Islet of Langerhans (tissue), 1 donor: ENCODE results near the gene BMAL2.

ENCODE experiments used
- FAIRE-seq: peaks from one replicate; lab custom pipeline; 2011; peaks lifted over from hg19 to GRCh38; lab: Jason Lieb, UNC

Gene BMAL2

DNA sequence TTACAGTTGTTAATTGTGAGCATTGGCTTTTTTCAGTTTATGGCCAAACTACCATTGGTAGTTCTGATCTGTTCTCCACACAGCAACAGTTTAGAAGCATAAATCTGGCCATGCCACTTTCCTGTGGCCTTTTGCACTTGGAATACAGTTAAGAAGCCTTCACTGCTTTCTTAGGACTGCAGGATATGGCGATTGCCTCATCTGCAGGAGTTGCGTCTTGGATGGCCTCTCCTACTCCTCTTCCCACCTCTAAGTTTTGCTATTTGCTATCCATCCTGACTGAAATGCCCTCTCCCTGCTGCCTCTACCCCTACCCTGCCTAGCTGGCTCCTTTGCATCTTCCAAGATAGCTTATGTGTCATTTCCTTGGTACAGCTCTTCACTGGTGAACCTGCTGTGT, 12.8 kb upstream of the BMAL2 start:
- FAIRE-seq = no peak

DNA sequence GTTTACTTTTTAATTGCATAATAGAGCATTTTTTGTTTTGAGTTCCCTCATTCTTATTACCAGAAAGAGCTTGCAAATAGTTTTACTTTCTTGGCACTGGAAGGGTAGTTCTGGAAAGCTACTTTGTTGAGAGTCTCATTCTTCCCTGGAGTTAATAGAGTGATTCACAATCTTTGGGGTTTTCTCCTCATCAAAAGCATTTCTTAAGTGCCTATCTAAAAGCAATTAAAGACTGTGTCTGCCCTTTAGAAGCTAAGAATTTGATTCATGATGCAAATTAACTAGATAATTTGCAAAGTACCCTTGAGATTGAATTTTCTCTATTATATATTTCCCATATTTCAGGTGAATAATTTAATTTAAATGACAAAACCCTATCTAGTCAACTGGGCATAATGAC, 8.1 kb upstream of the BMAL2 start:
- FAIRE-seq = peak; percentile 21

DNA sequence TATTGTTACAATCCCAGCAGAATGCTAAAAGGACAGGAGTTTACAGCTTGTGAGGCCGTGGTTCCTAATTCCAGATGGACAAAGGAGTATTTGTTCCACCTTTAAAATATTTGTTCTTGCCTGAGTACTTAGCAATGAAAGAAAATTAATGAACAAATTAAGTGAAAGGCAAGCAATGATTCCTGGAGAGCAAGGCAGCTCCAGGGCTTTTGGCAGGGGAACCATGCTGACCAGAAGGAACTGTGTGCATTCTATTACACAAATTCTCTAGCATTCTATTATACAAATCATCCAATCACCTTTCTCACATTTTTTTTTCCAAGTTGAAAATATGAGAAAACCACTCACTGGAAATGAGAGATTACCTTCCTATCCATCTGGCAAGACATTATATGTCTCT, 1.8 kb upstream of the BMAL2 start:
- no peak for FAIRE-seq

DNA sequence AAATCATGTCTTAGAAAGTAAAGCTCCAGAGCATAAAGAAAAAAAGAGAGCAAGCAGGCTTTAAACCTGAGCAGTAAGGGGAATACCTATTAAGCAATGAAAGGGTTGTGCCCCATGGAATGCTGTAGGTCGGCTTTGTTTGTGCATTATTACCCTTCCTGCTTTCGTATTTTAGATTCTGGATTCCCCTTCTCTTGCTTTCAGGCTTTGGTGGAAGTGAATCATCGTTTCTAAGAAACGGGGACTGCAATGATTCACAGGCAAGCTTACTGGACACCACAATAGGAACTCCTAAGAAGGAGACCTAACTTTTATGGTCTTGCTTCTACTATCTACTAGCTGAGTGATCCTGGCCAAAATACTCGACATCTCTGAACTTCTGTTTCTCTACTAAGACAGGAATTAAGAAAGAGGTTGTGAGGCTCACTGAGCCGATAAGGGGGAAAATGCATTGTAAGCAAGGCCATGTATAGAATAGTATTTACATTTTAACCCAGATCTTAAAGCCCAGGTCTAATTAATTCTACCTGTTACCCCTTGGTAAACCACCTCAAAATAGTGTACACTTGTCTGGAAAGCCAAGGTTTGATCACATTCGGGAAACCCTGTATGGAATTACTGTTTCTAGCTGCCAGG, 1.2 kb upstream of the BMAL2 start:
- FAIRE-seq = no peak

DNA sequence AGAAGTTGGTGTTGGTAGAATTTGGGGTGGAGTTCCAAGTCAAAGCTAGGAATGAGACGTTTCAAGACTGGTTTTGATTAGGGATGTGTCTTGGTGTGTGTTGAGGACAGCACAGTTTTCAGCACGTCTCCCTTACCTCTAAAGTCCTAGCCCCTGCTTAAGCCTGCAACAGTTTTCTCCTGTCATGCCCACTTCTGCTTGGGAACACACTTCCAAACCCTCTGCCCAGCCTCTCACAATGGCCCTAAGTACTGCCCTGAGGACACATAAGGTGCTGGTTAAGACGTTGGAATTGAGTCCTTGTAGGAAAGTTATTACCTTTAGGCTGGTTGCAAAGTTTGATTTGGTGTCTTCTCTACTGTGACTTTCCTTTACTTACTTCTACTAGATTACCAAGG, 710 bp upstream of the BMAL2 start:
- no peak for FAIRE-seq

DNA sequence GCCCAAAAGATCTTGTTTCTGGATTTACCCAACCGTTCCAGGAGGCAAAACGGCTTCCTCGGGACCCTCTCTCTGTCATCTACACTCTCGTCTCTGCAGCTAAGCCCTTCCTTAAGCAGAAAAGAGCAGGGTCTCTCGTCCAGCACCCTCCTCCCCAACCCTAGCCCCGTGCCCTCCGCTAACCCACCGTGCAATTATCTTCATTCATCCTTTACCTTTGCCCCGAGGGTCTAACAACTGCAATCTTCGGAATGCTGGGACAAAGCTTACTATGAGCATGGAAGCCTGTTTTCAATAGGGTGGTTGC, 276 bp upstream of the BMAL2 start:
- FAIRE-seq = no peak

DNA sequence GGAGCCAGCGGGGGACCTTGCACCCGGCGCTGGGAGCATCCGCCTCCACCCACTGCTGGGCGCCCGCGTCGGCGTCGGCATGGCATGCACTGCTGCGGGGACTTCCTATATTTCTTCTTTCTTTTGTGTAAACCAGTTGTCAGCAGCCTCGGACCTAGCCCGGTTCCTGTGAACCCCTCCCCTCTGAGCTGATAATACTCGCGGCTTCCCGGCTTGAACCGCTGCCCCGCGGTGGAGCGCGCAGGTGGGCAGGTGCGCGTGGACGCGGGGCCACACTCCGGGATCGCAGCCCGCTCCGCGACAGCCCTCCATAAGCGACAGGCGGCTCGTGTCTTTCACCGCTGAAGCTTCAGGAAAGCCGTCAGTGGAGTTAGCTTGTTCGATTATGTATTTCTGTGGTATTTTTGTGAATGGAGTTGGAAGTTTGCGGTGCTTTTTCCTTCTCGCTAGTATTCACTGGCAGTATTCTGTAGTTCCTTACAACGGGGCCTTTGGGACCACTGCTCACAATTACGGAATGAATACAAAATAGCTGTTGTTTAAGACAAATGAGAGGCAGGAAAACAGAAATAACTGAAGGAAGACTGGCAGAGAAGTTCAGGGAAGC, 870 bp downstream of the BMAL2 start:
- no peak for FAIRE-seq

DNA sequence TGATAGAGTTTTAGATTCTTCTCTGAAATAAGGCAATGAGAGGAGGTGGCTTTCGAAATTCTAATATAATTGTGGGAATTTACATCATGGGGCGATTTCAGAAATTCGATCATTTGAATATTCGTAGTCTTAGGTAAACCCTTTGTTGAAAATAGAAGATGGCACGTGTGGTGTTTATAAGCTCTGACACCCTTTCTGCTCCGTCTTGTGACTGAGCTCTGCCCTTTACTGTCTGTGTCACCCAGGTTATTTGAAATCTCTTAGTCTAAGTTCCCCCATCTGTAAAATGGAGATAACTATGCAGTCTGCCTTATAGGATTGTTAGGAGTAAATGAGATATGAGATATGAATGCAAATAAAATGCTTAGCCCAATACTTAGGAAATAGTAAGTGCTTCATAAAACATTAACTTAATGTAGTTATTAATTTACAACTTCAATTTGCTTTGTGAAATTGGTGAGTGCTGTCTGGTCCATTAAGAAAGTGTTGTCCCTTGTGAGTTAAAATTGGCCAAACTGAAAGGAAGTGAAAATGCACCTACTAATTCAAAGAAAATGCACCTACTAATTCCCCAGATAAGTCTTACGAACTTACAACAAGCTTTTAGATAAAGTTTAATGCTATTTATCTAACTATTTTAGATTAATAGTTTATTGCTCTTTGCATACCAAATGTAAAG, 1.5 kb downstream of the BMAL2 start:
- FAIRE-seq = no peak

DNA sequence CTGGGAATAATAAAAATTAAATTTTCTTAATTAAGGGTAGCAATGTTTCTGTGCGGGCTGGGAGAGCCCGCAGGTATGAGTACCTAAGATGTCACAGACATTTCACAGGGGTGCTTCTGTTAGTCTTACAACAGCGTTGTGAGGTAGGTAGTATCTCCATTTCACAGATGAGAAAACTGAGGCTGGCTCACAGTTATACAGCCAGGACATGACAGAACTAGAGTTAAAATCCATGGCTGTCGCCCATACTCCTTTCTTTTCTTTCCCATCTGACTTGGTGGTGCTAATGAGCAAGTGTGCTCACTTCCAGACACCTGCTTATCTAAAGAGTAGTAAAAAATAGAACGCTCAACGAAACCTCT, 2.1 kb downstream of the BMAL2 start:
- no peak for FAIRE-seq

DNA sequence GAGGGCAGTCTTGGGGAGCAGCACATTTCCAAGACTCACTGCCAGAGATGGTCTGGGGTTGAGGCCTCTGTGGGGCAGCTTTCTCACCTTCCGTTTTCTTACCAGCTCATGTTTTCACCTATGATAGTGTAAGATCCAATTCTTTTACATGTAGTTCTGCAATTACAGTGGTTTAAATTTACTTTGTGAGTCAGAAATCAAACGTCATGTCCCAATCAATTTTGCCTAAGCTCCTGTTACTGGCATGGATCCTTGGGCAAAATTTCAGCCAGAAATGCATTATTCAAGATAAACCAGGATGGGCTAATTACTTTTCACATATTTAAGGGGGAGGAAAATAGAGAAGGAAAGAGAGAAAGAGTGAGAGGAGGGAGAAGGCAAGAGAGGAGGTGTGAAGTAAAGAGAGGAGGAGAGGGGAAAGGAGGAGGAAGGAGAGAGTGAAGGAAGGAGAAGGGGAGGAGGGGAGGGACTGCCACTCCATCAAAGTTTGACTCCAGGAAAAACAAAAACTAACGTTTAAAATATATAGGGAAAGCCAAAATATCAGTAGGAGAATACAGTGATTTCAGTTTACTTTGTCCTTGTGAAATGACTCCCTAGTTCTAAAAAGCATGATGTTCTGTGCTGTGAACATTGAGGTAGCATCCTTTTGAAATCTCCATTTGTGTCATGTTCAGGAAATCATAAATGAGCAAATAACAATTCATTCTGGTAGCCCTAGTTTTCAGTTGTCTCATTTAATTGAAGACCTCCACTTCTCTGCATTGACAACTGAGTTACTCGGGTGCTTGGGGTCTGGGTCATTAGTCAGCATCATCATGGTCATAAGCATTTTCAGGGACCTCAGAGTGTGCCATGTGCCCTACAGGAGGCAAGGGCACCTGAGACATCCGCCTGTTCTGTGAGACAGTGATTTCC, 3.0 kb downstream of the BMAL2 start:
- FAIRE-seq = no peak

DNA sequence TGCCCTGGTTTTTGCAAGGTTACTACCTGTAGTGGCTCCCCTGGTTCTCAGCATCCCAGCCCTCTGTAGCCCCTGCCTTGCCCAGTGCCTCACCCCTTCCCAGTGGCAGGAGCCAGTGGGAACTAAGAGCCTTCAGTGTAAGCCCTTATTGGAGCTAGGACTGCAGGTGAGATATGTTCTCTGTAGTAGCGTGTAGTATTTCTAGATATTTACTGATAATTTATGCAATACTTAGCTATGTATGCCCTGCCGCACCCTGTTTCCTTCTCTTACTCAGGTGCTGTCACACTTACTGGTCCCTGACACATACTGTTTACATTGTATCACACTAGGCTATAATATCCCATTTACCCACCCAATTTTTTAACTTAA, 3.6 kb downstream of the BMAL2 start:
- FAIRE-seq = no peak

DNA sequence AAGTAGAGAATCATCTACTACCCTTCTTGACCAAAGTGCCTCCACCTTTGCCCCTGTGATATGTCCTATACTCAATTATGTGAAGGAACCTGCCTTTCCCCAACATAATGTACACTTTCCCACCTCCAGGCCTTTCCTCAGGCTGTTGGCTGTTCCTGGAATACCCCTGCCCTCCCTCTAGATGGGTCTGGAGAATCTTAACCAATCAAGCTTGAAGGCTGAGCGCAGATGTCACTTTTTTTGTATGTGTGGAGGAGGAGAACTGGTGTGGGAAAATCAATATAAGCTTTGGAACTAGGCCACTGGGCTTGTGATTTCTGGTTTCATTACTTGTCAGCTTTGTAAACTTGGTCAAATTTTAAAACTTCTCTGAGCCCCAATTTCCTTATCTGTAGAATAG, 4.7 kb downstream of the BMAL2 start:
- no peak for FAIRE-seq

DNA sequence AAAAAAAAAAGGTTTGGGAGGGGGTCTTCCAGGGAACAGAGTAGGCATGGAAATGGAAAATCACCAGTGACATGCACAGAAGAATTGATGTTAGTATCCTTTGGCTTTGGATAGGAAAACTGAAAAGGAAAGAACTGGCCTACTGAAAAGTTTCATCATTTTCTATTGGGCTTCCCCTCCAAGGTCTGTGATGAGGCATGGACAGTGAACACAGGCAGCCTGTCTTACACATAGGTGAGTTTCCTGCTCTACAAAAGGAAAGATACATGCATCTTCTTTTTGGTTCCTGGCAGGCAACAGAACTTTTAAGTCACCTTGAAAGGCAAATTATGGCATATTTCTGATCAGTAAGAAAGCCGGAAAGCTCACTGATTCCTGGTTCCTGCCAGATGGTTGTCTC, 5.8 kb downstream of the BMAL2 start:
- FAIRE-seq = no peak

DNA sequence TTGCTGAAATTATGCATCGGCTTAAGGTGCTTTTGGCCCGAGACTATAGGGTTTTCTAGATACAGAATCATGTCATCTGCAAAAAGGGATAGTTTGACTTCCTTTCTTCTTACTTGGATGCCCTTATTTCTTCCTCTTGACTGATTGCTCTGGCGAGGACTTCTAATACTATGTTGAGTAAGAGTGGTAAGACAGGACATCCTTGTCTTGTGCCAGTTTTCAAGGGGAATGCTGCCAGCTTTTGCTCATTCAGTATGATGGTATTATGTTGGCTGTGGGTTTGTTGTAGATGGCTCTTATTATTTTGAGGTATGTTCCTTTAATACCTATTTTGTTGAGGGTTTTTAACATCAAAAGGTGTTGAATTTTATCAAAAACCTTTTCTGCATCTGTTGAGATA, 8.3 kb downstream of the BMAL2 start:
- FAIRE-seq = no peak

DNA sequence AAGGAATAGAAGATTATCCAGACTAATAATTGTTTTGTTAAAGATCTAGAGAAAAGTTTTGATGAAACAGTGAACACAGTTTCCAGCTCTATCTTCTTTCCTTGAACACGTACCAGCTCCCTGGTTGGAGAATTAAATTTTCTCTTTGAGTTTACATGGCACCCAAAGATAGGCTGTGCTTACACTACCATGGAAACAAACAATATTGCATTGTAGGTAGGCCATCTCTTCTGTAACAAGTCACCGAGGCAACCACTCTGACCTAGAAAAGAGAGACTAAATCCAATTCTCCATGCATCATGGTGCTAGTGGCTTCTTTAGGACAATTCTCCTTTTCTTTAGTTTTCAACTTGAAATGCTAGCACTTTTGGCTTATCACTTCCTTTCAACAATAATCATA, 9.9 kb downstream of the BMAL2 start:
- FAIRE-seq = no peak

DNA sequence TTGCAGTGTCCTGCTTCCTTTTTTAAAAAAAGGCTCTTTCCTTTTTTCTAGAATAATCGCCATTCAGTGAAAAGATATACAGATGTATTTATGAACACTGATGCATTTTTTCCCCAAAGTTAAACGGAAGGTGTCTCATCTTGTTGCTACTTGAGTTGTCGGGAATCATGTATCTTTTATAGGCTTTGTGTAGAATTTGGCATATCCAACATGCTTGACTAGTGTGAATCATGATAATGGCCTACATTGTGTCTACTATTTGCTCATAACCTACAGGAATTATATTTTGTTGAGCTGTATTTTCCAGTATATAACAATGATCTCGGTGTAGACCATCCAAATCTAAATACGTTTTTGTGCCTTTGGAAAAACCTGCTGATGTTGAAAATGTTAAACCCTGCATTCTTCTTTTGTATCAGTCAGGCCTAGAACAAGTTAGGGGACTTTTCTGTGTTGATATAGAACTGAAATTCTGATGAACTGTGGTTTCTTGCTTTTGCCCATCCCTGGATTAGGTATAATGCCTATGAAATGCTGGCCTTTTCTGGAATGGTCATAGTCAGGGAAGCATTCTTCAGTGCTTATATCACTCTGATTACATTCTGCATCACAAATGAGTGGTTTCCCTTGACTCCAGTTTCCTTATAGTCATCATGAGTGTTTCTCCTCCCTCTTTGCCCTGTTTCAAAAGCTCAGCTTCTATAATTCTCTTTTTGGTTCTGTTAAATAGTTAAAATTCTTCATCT, 10.8 kb downstream of the BMAL2 start:
- no peak for FAIRE-seq

DNA sequence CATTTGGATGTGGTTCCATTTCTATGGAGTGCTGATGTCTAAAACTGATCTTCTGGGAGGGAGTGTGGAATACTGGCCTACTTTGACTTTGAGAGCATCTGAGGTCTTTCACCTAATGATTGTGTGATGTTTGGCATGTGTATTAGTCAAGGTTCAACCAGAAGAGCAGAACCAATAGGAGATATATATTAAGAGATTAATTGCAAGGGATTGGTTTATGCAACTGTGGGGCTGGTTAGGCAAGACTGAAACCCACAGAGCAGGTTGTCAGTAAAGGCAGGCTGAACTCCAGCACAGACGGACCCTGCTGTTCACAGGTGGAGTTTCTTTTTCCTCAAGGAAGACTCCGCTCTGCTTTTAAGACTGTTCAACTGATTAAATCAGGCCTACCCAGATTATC, 11.6 kb downstream of the BMAL2 start:
- no peak for FAIRE-seq

DNA sequence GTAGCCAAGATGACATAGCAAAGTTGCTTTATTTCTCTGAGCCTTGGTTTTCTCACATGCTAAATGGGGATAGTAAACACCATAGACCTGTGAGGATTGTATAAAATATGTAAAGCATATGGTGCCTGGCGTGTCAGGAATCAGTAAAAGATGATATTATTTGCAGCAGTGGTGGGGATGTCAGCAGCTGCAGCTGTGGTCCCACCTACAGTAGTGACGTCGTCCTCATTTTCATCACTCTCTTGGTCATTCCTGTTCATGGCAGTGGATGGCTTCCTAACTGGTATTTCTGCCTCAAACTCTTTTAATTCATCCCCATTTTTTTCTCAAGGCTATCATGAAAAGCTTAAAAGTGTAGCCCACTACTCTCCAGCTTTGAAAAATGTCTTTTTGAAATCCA, 12.1 kb downstream of the BMAL2 start:
- FAIRE-seq = no peak

DNA sequence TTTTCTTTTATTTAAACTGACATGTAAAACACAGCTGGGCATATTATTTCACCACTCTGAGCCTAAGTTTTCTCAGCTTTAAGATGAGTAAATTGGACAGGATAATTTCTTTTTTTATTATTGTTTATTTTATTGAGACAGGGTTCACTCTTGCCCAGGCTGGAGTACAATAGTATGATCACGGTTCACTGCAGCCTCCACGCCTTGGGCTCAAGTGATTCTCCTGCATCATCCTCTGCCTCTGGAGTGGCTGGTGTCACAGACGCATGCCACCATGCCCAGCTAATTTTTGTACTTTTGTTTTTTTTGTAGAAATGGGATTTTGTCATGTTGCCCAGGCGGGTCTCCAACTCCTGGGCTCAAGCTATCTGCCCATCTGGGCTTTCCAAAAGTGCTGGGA, 12.7 kb downstream of the BMAL2 start:
- no peak for FAIRE-seq

DNA sequence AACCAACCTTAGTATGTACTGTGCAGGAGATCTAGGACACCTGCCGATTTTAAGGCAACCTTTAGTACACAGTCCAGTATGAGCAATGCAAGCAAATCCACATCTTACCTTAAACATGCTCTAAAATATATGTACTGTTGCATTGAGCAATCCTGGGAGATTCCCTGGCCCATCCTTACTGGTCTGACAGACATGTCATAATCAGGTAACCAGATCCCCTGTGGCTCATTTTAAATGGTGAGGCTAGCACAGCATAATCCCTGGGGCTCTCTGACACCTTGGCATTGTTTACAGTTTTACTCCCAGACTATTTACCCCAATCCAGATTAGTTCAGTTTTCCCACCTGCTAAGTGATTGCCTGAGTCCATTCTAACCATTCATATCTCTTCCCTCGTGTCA, 15.1 kb downstream of the BMAL2 start:
- FAIRE-seq = no peak

DNA sequence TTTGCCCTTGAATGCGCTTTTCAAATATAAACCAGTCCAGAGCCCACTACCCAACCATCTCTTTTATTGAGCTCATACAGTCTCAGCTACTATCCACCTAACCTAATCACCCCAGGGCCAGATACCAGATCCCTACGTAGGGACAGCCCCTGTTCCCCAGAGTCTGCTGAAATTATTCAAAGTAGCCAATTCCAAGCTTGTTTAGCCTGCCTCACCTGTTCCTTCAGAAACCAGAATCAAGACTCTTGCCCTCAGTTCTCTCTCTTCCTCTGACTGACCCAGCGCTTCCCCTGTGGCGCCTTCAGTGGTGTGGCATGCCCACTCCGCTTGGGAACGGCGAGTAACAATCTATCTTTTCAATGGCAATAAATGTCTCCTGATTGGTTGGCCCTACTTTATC, 18.8 kb downstream of the BMAL2 start:
- no peak for FAIRE-seq

DNA sequence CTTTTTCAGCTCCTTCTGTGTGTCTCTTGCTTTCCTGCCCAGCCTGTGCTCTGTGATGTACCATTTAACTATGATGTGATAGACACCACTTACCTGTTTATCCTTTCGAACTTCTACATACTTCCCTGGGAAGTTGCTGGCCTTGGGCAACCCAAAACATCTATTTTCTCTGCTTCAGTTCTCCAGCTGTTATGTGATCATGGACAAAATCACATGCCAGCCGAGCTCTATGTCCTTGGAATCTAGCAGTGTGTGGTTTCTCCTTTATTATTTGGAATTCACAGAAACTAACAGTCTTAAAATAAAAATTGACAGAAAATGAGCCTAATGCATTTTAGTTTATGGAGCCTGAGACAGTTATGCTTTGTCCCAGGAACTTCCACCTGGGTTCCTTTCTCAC, 22.9 kb downstream of the BMAL2 start:
- no peak for FAIRE-seq

DNA sequence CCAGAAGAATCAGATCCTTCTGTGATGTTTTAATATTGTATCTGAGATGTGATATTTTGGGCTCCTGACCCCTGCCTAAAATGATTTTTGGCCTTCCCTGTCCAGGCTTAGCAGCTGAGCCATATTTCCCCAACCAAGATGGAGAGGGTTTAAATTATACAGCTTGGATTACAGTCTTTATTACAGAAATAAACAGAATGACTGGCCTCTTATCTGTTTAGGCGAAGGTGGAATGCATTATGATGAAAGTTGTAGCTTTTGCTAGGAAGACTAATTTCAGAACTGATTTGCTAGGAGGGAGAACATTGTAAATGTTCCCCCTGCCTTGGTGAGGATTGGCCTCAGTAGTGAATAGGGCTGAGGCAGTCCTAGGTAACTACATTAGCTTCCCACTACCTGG, 23.3 kb downstream of the BMAL2 start:
- FAIRE-seq = no peak
